ENCODE measurements around the gene ZNF263. TPM values are rescaled to one million over a fixed set of nuclear protein-coding genes. Genes with fewer than 3 reads are reported as not detected.

The ZNF263 gene
- total RNA-seq, 1 experiment from 2014 or later = 31.4 TPM

GRCh38 chr16:3254309-3254708, 29.0 kb upstream of the ZNF263 start:
- BruUV-seq (replicated peaks) = no TSS peak
- H3K27ac ChIP-seq (ENCODE audit: low read depth, low read length) = no peak overlapping the region
- no peaks in the 10 kb centered on the region for H3K9me3 ChIP-seq (ENCODE audit: control insufficient read depth in 1 of 2, insufficient read depth in 1 of 2, low read depth in 1 of 2, low read length in 2 of 2)
- peaks cover 0 to 5% of the 10 kb centered on the region in 2 experiments; a peak in 1 of 4 replicates for H3K4me1 ChIP-seq (ENCODE audit: control insufficient read depth in 1 of 2, insufficient read depth in 2 of 2, low read length in 2 of 2)
- ChIA-PET RAD21 (ENCODE audit: low non-redundant PET in 1 of 2, low total read pairs in 2 of 2, uncharacterized antibody in 2 of 2, unreplicated experiment in 2 of 2) (no interaction called here), CTCF (no interaction called here), POLR2A (no interaction called here)
- H3K79me2 ChIP-seq (ENCODE audit: insufficient read depth, low read length) = no peaks in the 10 kb centered on the region
- no peaks in the 10 kb centered on the region for H3K9me2 ChIP-seq (ENCODE audit: insufficient read depth)
- no peak overlapping the region for H3K9ac ChIP-seq (ENCODE audit: low read length)
- ATAC-seq (no peak), DNase-seq (ENCODE audit: low read depth, low spot score) (no peak)
- TF ChIP-seq YY1 (IDR thresholded peaks at IDR 0.05; ENCODE audit: extremely low read depth, insufficient replicate concordance, low read depth, low read length) = no peak
- no peak for TF ChIP-seq MAX (IDR thresholded peaks at IDR 0.05)
- no peak overlapping the region for H2AFZ ChIP-seq (ENCODE audit: low read depth, low read length, poor library complexity, severe bottlenecking)
- H3K4me3 ChIP-seq (replicated peaks in 1 of 2; ENCODE audit: low read depth in 1 of 2, low read length in 2 of 2) = no peak overlapping the region
- no peaks in the 10 kb centered on the region for H4K20me1 ChIP-seq (ENCODE audit: insufficient read depth)
- intact Hi-C loops (cut with micrococcal nuclease) = no loop called here
- no peak overlapping the region for H3K4me2 ChIP-seq (ENCODE audit: low read length)
- no peaks in the 10 kb centered on the region for H3K36me3 ChIP-seq (ENCODE audit: control insufficient read depth in 1 of 2, insufficient read depth in 2 of 2, low read length in 2 of 2)
- no peaks in the 10 kb centered on the region for H3K27me3 ChIP-seq (ENCODE audit: insufficient read depth, low read length)

GRCh38 chr16:3256146-3256865, 27.0 kb upstream of the ZNF263 start, which contains the start of gene MEFV:
MEFV (minus strand) TSS chr16:3256633; CDS start chr16:3256587, 46 bp downstream.
- no TSS peak for BruUV-seq (replicated peaks)
- intact Hi-C loops (cut with micrococcal nuclease) = no loop called here
- H3K79me2 ChIP-seq (ENCODE audit: insufficient read depth, low read length) = no peaks in the 10 kb centered on the region
- H3K36me3 ChIP-seq (ENCODE audit: control insufficient read depth in 1 of 2, insufficient read depth in 2 of 2, low read length in 2 of 2) = no peaks in the 10 kb centered on the region
- no peak within 1 kb of the TSS for H3K9ac ChIP-seq (ENCODE audit: low read length)
- no peaks in the 10 kb centered on the region for H3K9me3 ChIP-seq (ENCODE audit: control insufficient read depth in 1 of 2, insufficient read depth in 1 of 2, low read depth in 1 of 2, low read length in 2 of 2)
- ChIA-PET RAD21 (ENCODE audit: low non-redundant PET in 1 of 2, low total read pairs in 2 of 2, uncharacterized antibody in 2 of 2, unreplicated experiment in 2 of 2) (no interaction called here), POLR2A (no interaction called here), CTCF (no interaction called here)
- H3K9me2 ChIP-seq (ENCODE audit: insufficient read depth) = no peaks in the 10 kb centered on the region
- no peaks in the 10 kb centered on the region for H3K27me3 ChIP-seq (ENCODE audit: insufficient read depth, low read length)
- H3K4me3 ChIP-seq (replicated peaks in 1 of 2; ENCODE audit: low read depth in 1 of 2, low read length in 2 of 2) = no peak within 1 kb of the TSS
- no peak within 1 kb of the TSS for H3K27ac ChIP-seq (ENCODE audit: low read depth, low read length)
- TF ChIP-seq EGR1 (IDR thresholded peaks at IDR 0.05; ENCODE audit: low read depth) (no peak), ZBTB33 (IDR thresholded peaks at IDR 0.05; ENCODE audit: extremely low read depth, insufficient replicate concordance, low read length) (no peak), ELF1 (IDR thresholded peaks at IDR 0.05; ENCODE audit: borderline replicate concordance, low read depth) (no peak), TCF7L2 (IDR thresholded peaks at IDR 0.05; ENCODE audit: borderline replicate concordance, extremely low read depth, insufficient read depth, insufficient read length) (no peak), SRF (IDR thresholded peaks at IDR 0.05; ENCODE audit: low read depth) (no peak), MAX (IDR thresholded peaks at IDR 0.05) (no peak), RAD21 (IDR thresholded peaks at IDR 0.05; ENCODE audit: low read depth) (no peak), FOSL1 (IDR thresholded peaks at IDR 0.05; ENCODE audit: low read depth) (no peak), ZNF274 (IDR thresholded peaks at IDR 0.05; ENCODE audit: low read depth, low read length) (no peak)
- no peak within 1 kb of the TSS for H2AFZ ChIP-seq (ENCODE audit: low read depth, low read length, poor library complexity, severe bottlenecking)
- DNase-seq (ENCODE audit: low read depth, low spot score) (no peak), ATAC-seq (no peak)
- H3K4me1 ChIP-seq (ENCODE audit: control insufficient read depth in 1 of 2, insufficient read depth in 2 of 2, low read length in 2 of 2) = peaks cover 0 to 5% of the 10 kb centered on the region in 2 experiments; a peak in 1 of 4 replicates
- no peaks in the 10 kb centered on the region for H4K20me1 ChIP-seq (ENCODE audit: insufficient read depth)
- H3K4me2 ChIP-seq (ENCODE audit: low read length) = no peak within 1 kb of the TSS
